Measurements from ENCODE around the gene PTPN20.

PTPN20 gene

GRCh38 chr10:47050618-47051455, 139.6 kb downstream of the PTPN20 start:
- H3K4me1 ChIP-seq (ENCODE audit: insufficient read depth, low read length) = no peaks in the 10 kb centered on the region; the same call in 1 of the 2 replicates
- no peak overlapping the region for H3K9ac ChIP-seq (ENCODE audit: low read depth, low read length)
- no peaks in the 10 kb centered on the region for H3K36me3 ChIP-seq (ENCODE audit: insufficient read depth, low read length)
- H3K9me3 ChIP-seq (ENCODE audit: control insufficient read depth, insufficient read depth, low read length) = no peaks in the 10 kb centered on the region

GRCh38 chr10:47051741-47052238, 140.6 kb downstream of the PTPN20 start:
- no peaks in the 10 kb centered on the region; the same call in 1 of the 2 replicates for H3K4me1 ChIP-seq (ENCODE audit: insufficient read depth, low read length)
- no peaks in the 10 kb centered on the region for H3K36me3 ChIP-seq (ENCODE audit: insufficient read depth, low read length)
- H3K9me3 ChIP-seq (ENCODE audit: control insufficient read depth, insufficient read depth, low read length) = no peaks in the 10 kb centered on the region
- no peak overlapping the region for H3K9ac ChIP-seq (ENCODE audit: low read depth, low read length)
